Body of pancreas (tissue), 4 donors: ENCODE data around the gene LMX1B.

Experiments used
- CTCF ChIP-seq, 7 experiments: fragments of 450-650 bp in 4 of 7; fragments of 200-600 bp in 3 of 7; sonication (generic) in 3 of 7; IDR thresholded peaks; one replicate each; pipeline ENCODE4 v1.5.1; 2016 to 2019; ENCODE audit warnings: antibody characterized with exemption in 7 of 7
- POLR2A ChIP-seq, 3 donors: fragments of 450-650 bp; IDR thresholded peaks; one replicate each; pipeline ENCODE4 v1.6.1; 2016; ENCODE audit warnings: antibody characterized with exemption in 3 of 3, mild to moderate bottlenecking in 2 of 3

- no peak for TF ChIP-seq POLR2A (IDR thresholded peaks at IDR 0.05)
- TF ChIP-seq CTCF (IDR thresholded peaks at IDR 0.05), result no peak
Observed at GRCh38 chr9:126630458-126631237, 16.9 kb downstream of the LMX1B start.
